ENCODE data around the gene GPRC5B.

Gene GPRC5B, protein sequence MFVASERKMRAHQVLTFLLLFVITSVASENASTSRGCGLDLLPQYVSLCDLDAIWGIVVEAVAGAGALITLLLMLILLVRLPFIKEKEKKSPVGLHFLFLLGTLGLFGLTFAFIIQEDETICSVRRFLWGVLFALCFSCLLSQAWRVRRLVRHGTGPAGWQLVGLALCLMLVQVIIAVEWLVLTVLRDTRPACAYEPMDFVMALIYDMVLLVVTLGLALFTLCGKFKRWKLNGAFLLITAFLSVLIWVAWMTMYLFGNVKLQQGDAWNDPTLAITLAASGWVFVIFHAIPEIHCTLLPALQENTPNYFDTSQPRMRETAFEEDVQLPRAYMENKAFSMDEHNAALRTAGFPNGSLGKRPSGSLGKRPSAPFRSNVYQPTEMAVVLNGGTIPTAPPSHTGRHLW

GRCh38 chr16:19884611-19885450, at the start of gene GPRC5B:
TSS of gene GPRC5B (minus strand) at chr16:19884848. CDS start at chr16:19872845, 12,003 bp downstream.
- TF ChIP-seq TAF1 (IDR thresholded peaks at IDR 0.05; ENCODE audit: low read depth), result no peak
- peak; percentile 58; the same call in 1 of the 2 replicates for TF ChIP-seq ZBTB7A (IDR thresholded peaks at IDR 0.05; ENCODE audit: low read depth)

DNA sequence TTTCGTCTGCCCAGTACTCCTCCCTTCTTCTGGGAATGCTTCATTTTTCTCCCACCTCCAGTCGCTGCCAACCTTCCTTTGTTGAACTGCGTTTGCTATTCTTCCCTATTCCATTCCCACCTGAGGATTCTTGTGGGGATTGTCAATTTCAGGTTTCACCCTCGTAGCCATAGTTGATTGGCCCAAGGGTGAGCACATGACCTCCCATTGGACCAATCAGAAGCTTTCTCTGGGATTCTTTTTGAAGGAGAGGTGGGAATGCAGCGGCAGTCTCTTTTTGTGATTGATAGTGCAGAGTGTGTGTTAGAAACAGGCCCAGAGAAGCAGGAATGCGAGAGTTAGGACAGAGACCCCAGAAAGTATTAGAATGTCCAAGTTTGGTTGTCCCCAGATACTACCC, 49.1 kb upstream of the GPRC5B start:
- TF ChIP-seq EGR1 (IDR thresholded peaks at IDR 0.05), result no peak
- no peak for TF ChIP-seq TCF12 (IDR thresholded peaks at IDR 0.05; ENCODE audit: low read depth)
- peak; percentile 62; the same call in 1 of the 2 replicates for TF ChIP-seq USF1 (IDR thresholded peaks at IDR 0.05)

GRCh38 chr16:19929062-19929511, 44.4 kb upstream of the GPRC5B start:
- TF ChIP-seq YY1 (IDR thresholded peaks at IDR 0.05; ENCODE audit: low read depth) (no peak), EGR1 (IDR thresholded peaks at IDR 0.05) (no peak), NFIC (IDR thresholded peaks at IDR 0.05) (no peak), CEBPB (IDR thresholded peaks at IDR 0.05) (no peak), RAD21 (IDR thresholded peaks at IDR 0.05; ENCODE audit: low read depth) (no peak), EP300 (IDR thresholded peaks at IDR 0.05; ENCODE audit: borderline replicate concordance) (no peak), TEAD4 (IDR thresholded peaks at IDR 0.05) (no peak), USF1 (IDR thresholded peaks at IDR 0.05) (no peak), TAF1 (IDR thresholded peaks at IDR 0.05; ENCODE audit: low read depth) (no peak), TCF12 (IDR thresholded peaks at IDR 0.05; ENCODE audit: low read depth) (no peak), FOXM1 (IDR thresholded peaks at IDR 0.05; ENCODE audit: borderline replicate concordance, low read depth) (no peak), ZBTB7A (IDR thresholded peaks at IDR 0.05; ENCODE audit: low read depth) (no peak), CREB1 (IDR thresholded peaks at IDR 0.05; ENCODE audit: low read depth) (no peak), MAX (IDR thresholded peaks at IDR 0.05) (no peak)
- TF ChIP-seq, protein P1, sequence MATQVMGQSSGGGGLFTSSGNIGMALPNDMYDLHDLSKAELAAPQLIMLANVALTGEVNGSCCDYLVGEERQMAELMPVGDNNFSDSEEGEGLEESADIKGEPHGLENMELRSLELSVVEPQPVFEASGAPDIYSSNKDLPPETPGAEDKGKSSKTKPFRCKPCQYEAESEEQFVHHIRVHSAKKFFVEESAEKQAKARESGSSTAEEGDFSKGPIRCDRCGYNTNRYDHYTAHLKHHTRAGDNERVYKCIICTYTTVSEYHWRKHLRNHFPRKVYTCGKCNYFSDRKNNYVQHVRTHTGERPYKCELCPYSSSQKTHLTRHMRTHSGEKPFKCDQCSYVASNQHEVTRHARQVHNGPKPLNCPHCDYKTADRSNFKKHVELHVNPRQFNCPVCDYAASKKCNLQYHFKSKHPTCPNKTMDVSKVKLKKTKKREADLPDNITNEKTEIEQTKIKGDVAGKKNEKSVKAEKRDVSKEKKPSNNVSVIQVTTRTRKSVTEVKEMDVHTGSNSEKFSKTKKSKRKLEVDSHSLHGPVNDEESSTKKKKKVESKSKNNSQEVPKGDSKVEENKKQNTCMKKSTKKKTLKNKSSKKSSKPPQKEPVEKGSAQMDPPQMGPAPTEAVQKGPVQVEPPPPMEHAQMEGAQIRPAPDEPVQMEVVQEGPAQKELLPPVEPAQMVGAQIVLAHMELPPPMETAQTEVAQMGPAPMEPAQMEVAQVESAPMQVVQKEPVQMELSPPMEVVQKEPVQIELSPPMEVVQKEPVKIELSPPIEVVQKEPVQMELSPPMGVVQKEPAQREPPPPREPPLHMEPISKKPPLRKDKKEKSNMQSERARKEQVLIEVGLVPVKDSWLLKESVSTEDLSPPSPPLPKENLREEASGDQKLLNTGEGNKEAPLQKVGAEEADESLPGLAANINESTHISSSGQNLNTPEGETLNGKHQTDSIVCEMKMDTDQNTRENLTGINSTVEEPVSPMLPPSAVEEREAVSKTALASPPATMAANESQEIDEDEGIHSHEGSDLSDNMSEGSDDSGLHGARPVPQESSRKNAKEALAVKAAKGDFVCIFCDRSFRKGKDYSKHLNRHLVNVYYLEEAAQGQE (IDR thresholded peaks at IDR 0.05; ENCODE audit: low read depth), result no peak

GRCh38 chr16:19928432-19928831, 43.8 kb upstream of the GPRC5B start:
- no peak for TF ChIP-seq FOXM1 (IDR thresholded peaks at IDR 0.05; ENCODE audit: borderline replicate concordance, low read depth)
- TF ChIP-seq, protein P1 (IDR thresholded peaks at IDR 0.05; ENCODE audit: low read depth), result no peak
- no peak for TF ChIP-seq MAX (IDR thresholded peaks at IDR 0.05)
- no peak for TF ChIP-seq TEAD4 (IDR thresholded peaks at IDR 0.05)
- TF ChIP-seq TCF12 (IDR thresholded peaks at IDR 0.05; ENCODE audit: low read depth), result no peak
- TF ChIP-seq TAF1 (IDR thresholded peaks at IDR 0.05; ENCODE audit: low read depth), result no peak
- TF ChIP-seq YY1 (IDR thresholded peaks at IDR 0.05; ENCODE audit: low read depth), result no peak
- TF ChIP-seq ZBTB7A (IDR thresholded peaks at IDR 0.05; ENCODE audit: low read depth), result no peak
- TF ChIP-seq USF1 (IDR thresholded peaks at IDR 0.05), result no peak
- no peak for TF ChIP-seq CEBPB (IDR thresholded peaks at IDR 0.05)
- TF ChIP-seq RAD21 (IDR thresholded peaks at IDR 0.05; ENCODE audit: low read depth), result no peak
- no peak for TF ChIP-seq NFIC (IDR thresholded peaks at IDR 0.05)
- no peak for TF ChIP-seq CREB1 (IDR thresholded peaks at IDR 0.05; ENCODE audit: low read depth)
- TF ChIP-seq EGR1 (IDR thresholded peaks at IDR 0.05), result no peak
- no peak for TF ChIP-seq EP300 (IDR thresholded peaks at IDR 0.05; ENCODE audit: borderline replicate concordance)

Data from Ishikawa (cell line).